Measurements from ENCODE around the gene PRR35.

Gene PRR35

DNA sequence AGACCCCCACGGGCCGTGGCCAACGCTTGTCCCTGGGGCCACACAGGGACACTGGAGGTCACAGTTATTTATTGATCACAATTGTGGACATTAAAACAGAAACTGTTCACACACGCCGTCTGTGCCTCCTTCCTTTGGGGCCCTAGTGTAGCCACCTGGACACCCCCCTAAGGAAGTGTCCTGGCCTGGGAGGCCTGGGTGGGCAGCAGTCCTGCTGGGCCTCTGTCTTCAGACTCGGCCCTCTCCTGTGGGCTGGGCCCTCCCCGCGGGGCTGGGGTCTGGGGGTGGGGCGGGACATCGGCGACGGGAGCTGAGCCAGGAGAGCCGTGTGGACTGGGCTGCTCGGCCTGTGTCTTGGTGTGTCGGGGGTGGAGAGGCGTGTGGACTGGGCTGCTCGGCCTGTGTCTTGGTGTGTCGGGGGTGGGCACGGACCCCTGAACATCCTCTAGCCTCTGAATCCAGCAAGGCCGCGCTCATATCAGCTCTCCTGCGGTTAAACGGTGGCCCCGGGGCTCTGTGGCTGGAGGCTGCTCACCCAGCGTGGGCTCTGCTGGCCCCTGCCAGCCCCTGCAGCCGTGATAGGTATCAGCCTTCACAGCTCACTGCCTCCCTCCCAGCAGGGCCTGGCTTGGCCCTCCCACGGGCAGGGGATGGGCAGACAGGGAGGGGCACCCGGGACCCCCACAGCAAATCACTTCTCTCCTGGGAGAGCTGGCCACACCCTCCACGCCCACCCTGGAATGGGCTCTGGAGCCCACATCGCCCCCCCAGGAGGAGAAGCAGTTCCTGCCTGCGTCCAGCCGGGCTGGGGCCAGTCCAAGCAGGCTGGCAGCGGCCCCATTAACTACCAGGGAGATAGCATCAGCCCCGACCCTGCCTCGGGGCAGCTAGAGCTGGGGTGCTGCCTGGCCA is 5.5 kb downstream of the PRR35 start:
- no peak for DNase-seq

DNA sequence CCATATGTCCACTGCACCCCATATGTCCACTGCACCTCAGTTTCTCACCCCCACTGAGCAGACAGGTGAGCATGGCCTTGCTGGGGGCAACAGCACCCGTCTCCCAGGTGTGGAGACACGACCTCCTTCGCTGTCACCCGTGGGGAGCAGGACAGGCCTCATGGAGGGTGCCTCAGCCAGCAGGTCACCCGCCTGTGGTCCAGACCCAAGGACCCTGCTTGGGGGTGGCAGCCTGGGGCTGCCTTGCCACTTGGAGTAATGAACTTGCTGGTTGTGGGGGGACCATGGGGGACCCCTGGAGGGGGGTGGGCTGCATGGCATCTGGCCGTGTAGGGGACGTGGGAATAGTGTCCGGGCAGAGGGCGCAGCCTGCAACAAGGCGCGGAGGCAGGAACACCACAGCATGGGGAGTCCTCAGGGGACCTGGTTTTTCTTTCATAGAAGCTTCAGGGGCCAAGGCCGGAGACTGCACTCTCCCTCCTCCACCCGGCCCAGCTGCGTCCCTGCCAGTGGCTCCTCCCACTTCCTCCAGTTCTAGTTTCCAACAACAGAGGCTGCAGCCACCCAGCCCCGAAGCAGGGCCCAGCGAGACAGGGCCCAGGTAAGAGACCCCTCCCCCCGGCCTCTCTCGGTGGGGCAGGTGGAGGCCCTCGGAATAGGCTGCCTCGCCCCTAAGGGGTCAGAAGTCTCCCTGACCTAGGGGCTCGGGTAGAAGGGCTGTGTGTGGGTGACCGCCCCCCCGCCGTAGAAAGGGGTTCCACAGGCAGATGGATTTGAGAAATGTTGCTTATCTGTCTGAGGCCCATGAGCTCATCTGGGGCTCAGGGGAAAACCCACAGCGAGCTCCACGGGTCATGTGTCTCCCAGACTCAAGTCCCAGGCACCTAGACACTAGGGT is 6.5 kb downstream of the PRR35 start, which contains the start of gene NHLRC4:
Gene NHLRC4, plus strand, starts transcription at position 531 of the 898 bp plus-strand sequence. CDS start 1,043 bp downstream, outside the sequence.
- peak; percentile 26 for DNase-seq

DNA sequence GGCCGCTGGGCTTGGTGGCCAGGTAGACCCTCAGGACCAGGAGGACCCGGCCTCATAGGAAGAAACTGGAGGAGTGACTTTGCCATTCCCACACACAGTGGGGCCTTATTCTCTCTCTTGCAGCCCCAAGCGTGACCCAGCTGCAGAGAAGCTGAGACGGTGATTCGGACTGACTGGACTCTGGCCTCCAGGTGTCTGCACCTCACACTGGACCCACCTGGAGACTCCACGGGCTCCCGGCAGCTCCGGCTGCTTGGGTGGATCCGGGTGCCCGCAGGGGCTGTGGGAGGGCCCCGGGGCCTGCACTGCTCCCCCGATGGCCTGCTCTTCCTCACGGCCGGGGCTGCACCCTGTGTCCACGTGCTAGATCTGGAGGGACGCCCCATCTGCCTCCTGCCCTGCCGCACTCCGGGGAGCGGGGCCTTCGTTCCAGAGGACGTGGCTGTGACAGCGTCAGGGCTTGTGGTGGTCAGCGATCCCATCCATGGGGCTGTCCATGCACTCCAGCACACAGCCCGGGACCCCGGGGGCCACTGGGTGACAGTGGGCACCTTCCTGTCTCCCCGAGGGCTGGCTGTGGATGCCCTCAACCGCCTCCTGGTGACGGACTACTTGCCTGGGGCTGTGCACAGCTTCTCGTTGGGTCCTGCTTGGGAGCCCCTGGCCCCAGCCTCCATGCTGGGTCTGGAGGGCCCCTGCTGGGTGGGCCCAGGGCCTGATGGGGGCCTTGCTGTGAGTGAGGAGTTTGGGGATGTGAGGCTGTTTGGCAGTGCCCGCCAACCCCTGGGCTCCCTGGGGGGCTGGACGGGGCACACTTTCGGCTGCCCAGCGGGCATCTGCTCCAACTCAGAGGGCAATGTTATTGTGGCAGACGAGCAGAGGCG is 7.4 kb downstream of the PRR35 start:
- no peak for DNase-seq

DNA sequence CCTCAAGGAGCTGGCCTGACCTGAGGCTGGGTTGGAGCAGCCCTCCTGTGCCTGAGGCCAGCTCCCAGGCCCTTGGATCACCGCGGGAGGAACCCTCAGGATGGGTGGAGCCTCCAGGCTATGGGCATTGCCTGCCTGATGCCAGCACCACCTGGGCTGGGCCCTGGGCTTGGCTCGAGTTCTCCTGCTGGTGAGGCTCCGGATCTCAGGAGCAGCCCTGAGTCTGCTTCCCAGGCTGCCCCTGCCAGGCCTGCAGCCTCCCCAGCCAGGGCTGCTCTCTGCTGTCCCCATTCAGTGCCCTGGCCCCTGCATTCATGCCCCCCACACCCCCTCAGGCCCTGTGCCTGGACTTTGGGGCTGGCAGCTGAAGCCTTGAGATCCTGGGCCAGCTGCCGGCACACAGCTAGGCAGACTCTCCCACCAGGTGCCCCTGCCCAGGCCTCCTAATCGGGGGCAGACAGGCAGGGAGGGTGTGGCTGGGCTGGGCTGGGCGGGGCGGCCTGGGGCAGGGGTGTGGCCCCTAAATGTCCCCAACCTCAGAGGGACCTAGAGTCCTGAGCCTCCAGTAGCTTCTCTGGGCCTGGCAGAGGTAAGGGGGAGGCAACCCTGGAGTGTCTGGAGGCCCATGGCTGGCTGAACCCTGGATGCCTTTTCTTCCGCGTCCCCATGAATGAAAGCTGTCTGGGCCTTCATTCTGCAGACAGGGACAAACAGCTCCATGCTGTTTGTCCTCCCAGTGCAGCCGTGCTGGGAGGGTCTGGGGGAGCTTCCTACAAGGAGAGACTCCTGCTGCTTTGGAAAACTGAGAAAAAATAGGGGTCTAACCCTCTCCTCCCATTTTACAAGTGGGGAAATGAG is 8.4 kb downstream of the PRR35 start:
- DNase-seq = no peak

DNA sequence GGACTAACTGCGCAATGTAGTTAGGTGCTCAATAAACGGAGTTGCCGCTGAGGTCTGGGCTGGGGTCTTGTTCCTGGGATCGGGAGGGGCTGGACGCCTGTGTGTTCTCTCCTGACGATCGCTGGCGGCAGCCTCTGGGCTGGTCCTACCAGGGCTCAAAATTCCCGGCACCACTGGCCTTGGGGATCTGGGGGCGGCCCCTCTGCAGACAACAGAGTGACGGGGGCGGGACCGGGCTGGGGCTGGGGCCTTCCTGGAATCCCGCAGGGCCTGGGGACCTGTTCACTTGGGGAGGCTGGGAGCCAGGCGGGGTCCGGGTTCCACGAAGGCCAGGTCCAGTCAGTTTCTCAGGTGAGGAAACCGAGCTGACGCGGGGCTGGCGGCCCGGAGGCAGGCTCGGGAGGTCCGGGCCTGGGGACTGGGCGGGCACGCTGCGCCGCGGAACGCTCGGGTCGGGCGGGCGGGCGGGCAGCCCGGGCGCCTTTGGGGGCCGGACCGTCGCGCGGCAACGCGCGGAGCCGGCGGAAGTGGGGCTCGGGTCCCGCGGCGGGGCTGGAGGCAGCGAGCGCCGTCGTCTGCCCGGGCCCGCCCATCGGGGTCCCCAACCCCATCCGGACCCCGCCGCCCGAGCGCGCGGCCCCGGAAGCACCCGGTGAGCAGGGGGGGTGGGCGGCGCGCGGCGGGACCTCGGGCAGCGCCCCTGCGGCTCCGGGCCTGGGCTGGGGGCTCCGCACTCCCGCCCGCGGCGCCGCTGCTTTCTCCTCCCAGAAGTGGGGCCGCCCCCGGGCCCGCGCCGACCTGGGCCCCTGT is 9.5 kb downstream of the PRR35 start, which contains the start of gene PIGQ:
Gene PIGQ, plus strand, starts transcription at position 524 of the 810 bp plus-strand sequence. CDS start 4,107 bp downstream, outside the sequence.
- DNase-seq = peak; percentile 71

DNA sequence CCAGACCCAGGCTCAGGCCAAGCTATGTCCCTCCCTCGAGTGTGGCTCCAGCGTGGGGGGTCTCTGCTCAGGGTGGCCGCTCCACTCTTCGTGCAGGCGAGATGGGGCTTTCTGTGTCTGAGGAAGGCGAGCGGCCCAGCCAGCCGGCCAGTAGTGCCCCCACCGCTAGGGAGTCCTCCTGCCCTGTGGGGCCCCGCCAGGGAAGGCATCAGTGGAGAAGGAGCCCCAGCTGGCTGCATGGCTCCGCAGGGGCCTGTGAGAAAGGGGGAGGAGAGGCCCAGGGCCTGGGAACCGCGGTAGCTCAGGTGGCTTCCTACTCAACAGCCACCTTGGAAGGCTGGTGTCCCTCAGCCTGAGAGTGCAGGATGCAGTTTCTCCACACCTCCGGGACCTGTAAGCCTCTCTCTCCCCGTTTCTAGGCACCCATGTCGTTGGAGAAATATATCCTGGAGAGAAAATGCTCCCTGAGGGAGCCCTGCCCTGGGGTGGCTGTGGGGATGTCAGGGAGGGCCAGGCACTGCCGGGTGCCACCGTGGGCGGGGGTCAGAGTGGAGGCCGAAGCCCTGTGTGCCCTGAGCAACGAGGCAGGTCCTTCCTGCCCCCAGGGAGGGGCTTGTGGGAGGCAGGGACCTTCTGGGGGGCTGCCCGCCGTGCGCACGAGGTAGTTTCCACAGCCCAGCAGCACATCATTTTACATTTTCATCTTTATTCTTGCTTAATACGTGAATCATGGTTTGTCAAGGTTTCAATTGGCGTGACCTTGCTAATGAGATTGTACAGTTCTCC is 12.9 kb downstream of the PRR35 start:
- DNase-seq = no peak

DNA sequence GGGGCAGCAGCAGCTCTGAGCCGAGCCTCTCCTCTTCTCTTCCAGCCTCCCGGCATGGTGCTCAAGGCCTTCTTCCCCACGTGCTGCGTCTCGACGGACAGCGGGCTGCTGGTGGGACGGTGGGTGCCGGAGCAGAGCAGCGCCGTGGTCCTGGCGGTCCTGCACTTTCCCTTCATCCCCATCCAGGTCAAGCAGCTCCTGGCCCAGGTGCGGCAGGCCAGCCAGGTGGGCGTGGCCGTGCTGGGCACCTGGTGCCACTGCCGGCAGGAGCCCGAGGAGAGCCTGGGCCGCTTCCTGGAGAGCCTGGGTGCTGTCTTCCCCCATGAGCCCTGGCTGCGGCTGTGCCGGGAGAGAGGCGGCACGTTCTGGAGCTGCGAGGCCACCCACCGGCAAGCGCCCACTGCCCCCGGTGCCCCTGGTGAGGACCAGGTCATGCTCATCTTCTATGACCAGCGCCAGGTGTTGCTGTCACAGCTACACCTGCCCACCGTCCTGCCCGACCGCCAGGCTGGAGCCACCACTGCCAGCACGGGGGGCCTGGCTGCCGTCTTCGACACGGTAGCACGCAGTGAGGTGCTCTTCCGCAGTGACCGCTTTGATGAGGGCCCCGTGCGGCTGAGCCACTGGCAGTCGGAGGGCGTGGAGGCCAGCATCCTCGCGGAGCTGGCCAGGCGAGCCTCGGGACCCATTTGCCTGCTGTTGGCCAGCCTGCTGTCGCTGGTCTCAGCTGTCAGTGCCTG is 14.0 kb downstream of the PRR35 start:
- DNase-seq = no peak

DNA sequence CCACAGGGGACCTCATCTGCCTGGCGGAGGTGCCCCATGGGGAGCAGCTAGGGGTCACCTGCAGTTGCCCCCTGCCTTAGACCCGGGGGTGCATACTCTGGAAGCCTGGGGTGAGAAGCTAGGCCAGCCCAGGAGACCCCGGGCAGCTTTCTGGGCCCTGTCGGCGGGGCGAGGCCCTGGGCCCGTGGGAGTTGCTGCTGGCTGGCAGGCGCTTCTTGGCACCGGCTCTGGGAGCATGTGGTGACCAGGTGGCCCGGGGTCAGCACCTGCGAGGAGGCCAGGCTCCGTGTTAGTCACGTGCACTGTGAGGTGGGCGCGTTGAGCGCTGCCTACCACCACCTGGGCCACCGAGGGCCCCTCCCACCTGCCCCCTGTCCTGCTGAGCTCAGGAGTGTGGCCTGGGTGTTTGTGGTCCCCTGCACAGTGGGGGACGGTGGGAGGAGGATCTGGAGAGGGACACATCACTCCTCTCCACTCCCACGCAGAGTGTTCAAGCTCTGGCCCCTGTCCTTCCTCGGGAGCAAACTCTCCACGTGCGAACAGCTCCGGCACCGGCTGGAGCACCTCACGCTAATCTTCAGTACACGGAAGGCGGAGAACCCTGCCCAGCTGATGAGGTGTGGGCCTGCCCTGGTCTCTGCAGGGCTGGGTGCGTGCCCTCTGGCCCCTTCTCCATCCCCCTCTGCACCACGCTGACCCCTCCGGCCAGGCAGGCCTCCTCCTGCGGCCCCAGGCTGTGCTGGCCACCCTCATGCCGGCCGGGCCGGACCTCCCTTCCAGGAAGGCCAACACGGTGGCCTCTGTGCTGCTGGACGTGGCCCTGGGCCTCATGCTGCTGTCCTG is 15.4 kb downstream of the PRR35 start:
- no peak for DNase-seq

DNA sequence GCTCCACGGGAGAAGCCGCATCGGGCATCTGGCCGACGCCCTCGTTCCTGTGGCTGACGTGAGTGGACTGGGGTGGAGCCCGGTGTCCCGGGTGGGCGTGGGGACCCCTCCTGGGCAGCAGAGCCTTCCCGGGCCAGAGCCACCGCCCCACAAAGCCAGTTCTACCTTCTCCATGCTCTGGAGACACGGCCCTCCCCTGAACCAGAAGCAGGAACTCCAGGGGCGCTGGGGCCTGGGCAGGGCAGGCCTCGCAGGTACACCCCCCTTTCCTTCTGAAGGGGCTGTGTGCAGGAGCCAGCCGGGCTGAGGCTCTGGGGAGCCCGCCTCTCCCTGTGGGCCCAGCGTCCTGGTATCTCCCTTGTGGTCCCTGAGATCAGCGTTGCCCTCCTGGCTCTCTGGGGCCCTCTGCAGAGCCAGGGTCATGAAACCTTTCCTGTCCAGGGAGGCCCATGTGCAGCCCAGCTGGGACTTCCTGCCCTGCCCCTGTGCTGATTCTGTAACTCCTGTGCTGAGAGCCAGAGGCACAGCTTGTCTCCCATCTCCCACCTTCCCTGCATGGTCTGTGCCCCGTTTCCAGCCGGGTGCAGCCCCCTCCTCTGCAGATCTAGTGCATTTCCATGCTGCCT is 16.1 kb downstream of the PRR35 start:
- no peak for DNase-seq

DNA sequence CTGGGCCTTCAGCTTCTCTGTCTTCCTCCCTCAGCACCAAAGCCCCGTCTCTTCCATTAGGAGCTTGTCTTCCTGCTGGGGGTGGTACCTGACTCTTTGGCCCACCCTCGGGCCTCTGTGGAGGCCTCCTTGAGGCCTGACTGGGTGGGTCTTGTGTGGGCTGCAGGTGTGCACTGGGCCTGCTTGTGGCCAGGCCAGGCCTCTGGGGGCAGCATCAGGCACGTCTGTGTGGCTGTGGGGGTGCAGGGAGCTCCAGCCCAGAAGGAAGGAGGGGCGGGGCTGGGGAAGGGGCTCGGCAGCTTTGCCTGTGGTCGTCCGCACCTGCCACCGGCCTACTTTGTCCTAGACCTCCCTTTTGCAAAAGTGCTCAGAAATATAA is 16.6 kb downstream of the PRR35 start:
- no peak for DNase-seq

DNA sequence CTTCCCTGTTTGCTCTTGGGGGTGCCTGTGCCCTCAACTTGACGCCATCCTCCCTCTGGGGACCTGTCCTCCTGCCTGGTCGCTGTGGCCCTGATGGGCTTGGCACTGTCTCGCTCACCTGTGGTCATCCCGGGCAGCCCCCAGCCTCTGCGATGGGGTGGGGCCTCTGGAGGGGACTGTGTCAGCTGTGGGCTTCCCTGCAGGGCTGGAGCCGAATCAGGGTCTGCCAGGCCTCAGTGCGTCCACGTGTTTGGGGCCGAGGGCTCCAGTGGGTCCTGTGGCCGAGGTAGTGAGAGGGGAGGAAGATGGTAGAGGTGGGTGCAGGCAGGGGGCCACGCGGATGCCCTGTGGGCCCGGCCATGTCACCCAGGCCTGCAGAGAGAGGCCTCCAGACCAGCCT is 17.6 kb downstream of the PRR35 start:
- no peak for DNase-seq

DNA sequence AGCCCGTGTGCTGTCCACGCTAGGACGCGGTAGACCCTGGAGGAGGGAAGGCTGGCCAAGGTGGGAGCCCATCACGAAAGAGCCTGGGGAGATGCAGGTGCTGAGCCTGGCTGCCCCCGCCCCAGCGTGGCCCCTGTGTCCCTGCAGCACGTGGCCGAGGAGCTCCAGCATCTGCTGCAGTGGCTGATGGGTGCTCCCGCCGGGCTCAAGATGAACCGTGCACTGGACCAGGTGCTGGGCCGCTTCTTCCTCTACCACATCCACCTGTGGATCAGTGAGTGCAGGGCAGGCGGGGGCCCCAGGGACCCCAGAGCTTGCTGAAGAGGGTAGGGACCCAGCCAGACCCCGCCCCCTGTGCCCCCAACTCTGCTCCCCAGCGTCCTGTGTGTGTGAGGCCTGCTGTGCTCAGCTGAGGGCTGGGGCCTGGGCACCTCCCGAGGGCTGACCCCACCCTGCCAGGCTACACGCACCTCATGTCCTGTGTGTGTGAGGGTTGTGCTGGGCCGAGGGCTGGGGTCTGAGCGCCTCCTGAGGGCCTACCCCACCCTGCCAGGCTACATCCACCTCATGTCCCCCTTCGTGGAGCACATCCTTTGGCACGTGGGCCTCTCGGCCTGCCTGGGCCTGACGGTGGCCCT is 18.2 kb downstream of the PRR35 start:
- DNase-seq = no peak

DNA sequence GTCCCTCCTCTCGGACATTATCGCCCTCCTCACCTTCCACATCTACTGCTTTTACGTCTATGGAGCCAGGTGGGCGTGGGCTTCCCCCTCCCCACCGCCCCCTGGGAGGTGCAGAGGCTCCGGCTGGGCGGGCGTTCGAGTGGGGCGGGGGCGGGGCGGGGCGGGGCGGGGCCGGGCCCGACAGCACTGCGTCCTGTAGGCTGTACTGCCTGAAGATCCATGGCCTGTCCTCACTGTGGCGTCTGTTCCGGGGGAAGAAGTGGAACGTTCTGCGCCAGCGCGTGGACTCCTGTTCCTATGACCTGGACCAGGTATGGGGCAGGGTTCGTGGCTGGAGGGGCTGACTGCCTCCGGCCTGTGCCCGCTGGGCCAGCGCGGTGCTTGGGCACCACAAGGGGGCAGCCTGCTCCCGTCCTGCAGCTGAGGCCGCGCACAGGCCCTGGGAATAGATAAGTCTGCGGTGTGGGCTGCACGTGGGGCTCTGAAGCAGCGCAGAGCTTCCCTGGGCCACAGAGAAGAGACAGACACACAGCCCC is 18.7 kb downstream of the PRR35 start:
- DNase-seq = peak; percentile 59

DNA sequence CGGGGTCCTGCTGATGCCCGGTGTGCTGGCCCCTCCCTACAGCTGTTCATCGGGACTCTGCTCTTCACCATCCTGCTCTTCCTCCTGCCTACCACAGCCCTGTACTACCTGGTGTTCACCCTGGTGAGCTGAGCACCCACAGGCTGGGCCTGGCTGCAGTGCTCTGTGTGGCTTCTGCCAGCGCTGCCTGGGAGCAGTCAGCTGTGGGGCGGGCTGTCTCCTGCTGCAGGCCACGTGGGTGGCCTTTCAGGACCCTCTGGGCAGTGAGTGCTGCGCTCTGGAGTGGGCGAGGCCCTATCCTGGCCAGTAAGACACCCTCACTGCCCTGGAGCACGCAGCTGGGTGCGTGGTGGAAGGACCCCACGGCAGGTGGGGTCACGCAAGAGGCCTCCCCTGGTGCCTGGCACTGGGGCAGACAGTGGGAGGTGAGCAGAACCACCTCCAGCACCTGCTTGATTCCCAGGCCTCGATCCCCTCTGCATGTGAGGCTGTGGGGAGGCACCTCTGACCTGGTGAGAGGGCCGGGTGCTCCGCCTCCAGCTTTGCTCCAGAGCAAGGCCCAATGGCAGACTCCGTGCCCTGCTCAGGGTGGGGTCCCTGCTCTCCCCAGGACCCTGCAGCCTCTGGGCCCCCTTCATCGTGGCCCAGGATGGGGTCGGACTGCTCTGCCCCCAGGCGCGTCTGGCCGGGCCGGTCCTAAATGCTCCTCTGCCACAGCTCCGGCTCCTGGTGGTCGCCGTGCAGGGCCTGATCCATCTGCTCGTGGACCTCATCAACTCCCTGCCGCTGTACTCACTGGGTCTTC is 20.1 kb downstream of the PRR35 start:
- DNase-seq = no peak

DNA sequence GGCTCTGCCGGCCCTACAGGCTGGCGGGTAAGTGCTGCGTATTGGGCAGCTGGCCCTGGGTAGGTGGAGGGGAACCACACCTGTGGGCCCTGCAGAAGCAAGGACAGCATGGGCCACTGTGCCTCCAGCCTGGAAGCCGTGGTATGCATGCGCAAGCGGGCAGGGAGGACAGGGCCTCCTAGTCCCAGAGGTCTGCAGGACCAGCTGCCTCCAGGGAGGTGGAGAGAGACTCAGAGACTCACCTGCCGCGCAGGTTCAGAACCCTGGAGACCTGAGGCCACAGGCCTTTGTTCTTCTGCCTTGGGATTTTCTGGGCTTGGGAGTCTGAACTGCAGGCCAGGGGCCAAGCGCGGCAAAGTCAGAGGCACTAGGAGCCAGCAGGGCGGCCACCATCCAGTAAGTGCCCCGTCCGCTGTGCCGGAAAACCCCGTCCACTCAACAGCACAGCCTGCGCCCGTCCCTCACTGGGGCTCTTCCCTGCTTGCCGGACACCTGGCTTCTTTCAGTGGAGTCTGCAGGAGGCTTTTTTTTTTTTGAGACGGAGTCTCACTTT is 20.8 kb downstream of the PRR35 start:
- DNase-seq = no peak
